HG03108 (cell line): ENCODE measurements around the gene CDH2.

Experiments used
- ATAC-seq: cut with Tn5 transposase; IDR thresholded peaks from one replicate; pipeline ENCODE4 v1.9.1; 2021; ENCODE audit warnings: moderate library complexity; ENCODE audit not compliant: unreplicated experiment

CDH2 gene

DNA sequence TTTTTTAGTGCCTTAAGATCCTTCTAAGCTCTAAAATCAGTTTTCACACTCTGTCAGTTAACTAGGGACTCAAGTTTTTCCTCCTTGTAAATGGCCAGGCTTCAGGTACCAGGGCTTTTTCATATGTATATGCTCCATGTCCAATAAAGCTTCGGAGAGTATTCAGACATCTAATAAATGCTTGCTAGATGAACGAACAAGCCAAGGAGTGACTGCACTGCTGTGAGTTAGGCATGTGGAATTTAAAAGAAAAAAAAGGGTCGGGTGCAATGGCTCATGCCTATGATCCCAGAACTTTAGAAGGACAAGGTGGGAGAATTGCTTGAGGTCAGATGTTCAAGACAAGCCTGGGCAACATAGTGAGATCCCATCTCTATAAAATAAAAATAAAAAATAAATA lies 81.9 kb downstream of the CDH2 start:
- no peak for ATAC-seq

DNA sequence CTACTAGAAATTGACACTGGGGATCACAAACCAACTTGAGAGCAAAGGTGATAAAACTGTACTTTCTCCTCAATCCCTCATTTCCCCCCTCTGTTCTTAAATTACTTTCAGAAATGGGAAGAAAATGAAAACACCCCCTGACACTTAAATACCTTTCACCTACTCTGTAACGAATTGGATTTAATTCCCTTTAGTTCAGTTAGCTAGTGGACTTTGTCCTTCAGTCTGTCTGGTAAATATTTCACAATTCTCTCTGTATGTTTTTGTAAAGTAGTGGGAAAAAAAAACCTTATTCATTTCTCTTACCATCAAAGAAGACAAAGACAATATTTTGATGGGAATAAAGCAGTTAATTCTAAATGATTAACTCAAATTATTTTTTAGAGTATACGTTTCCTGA lies 85.7 kb downstream of the CDH2 start:
- ATAC-seq, result no peak

GRCh38 chr18:28088477-28088876 lies 88.5 kb downstream of the CDH2 start:
- ATAC-seq, result no peak

GRCh38 chr18:28086670-28087552 lies 90.0 kb downstream of the CDH2 start:
- no peak for ATAC-seq

- no peak for ATAC-seq
Observed at GRCh38 chr18:28081516-28081915, 95.4 kb downstream of the CDH2 start.

DNA sequence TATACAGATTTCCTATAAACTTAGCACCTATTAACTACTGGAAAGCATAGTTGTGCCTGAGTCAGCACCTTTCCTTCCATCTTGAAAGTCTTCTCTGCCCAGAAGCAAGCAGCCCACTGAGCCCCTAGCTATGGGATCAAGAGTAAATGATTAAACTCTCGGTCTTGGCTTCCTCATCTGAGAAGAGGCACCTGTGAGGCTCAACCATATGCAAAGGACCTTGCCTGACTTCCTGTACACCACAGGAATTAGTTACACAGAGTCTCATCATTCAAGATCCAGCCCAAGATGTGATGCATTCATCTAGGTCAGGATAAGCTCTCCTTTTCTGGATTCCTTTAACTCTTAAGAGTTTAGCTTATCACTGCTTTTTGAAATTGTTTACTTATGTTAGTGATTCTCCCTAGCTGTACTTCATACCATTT lies 96.0 kb downstream of the CDH2 start:
- peak; percentile 63 for ATAC-seq

GRCh38 chr18:28079883-28080282 lies 97.0 kb downstream of the CDH2 start:
- ATAC-seq, result no peak

GRCh38 chr18:28078849-28079248 lies 98.1 kb downstream of the CDH2 start:
- ATAC-seq, result no peak

- no peak for ATAC-seq
Observed at GRCh38 chr18:28078298-28078697, 98.6 kb downstream of the CDH2 start.

DNA sequence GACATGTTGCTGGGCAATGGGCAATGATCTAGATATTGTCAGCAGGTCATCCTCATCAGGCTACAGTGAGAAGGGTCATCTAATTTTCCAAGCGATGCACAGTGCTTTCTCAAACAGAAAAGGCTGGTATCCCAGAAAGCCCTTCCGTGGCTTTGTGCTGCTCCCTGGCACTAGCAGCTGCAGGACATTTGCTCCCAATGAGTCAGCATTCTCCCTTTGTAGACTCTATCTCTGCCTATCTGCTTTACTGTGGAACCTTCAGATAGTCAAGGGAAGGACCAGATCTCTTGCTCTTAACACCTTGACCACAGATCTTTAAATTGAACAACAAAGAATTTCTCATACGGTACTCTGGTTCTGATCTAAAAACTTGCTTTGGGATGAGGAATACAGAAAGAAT lies 101.4 kb downstream of the CDH2 start:
- no peak for ATAC-seq

- no peak for ATAC-seq
Observed at GRCh38 chr18:28074076-28074475, 102.9 kb downstream of the CDH2 start.

- ATAC-seq, result no peak
Observed at GRCh38 chr18:28073658-28074057, 103.3 kb downstream of the CDH2 start.

- ATAC-seq, result no peak
Observed at GRCh38 chr18:28071199-28071598, 105.7 kb downstream of the CDH2 start.

GRCh38 chr18:28068207-28068606 lies 108.7 kb downstream of the CDH2 start:
- ATAC-seq, result no peak

DNA sequence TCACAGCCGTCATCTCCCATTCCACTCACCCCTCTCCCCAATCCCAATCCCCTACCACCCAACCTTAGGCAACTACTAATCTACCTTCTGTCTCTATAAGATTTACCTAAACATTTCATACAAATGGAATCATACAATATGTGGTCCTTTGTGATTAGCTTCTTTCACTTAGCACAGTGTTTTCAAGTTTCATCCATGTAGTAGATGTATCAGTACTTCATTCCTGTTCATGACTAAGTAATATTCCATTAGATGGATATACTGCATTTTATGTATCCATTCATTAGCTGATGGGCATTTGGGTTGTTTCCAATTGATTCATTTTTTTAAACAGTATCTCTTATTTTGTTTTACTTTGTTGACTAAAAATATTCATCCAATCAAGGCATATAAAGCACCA lies 109.6 kb downstream of the CDH2 start:
- no peak for ATAC-seq

DNA sequence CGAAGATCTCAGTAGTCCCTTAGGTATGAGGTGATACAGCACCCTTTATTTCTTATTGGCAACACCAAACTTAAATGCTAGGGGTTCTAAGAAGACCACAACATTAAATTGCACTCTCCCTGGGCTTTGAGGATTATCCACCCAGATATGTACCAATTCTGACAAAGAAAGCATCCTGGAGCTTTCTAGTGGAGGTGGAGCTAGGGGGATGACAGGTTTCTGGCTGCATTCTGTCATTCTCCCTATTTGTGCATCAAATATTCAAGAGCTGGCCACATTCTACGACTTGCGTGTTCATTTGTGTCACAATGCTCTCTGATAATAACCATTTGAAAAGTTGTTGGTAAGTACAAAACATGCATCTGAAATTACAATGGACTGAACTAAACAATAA lies 111.1 kb downstream of the CDH2 start:
- ATAC-seq, result no peak

DNA sequence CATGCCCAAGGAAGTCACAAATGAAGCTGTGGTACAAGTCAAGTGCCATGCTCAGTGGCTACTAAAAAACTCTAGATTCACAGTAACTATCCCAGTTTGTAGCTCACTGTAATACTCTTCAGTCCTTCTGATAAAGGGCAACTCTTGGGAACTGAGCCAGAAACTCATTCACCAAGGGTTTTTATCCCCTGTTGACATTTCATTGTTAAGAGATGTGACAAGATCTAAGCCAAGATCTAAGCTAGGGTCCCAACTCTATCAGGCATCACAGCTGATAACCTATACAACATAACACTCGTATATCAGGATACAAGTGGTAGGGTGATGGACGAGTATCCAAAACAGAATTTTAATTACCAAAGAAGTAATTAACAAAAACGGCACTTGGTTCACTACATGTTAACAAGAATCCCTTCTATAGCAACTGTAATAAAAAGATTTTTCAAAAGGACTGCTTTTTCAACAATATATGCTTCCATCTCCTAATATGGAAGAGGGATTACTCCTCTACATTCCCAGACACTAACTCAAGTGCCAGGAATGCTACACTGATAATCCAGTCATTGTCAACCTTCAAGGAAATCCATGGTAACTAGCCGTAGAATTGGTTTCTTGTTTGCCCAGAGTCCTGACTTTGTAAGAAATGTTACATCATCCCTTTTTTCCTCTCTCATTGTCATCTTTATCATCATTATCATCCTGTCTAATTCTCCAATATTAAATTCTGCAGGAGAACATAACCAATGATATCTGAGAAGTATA lies 111.7 kb downstream of the CDH2 start:
- no peak for ATAC-seq

GRCh38 chr18:28063926-28064325 lies 113.0 kb downstream of the CDH2 start:
- ATAC-seq, result no peak

GRCh38 chr18:28063271-28063761 lies 113.6 kb downstream of the CDH2 start:
- no peak for ATAC-seq

GRCh38 chr18:28062443-28062842 lies 114.5 kb downstream of the CDH2 start:
- ATAC-seq, result no peak

DNA sequence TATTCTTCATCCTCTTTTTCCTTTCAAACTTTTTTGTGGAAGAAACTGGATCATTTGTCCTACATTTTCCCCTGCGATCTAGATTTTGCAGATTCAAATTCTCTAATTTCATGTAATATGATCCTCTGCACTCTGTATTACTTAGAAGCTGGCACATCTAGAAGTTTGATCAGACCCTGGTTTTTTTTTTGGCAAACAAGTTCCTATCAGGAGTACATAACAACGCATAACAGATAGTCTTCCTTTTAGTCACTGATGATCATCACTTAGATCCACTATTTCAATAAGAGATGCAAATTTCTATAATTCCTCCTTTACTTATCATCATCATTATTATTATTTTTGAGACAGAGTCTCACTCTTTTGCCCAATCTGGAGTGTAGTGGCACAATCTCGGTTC lies 117.1 kb downstream of the CDH2 start:
- no peak for ATAC-seq

DNA sequence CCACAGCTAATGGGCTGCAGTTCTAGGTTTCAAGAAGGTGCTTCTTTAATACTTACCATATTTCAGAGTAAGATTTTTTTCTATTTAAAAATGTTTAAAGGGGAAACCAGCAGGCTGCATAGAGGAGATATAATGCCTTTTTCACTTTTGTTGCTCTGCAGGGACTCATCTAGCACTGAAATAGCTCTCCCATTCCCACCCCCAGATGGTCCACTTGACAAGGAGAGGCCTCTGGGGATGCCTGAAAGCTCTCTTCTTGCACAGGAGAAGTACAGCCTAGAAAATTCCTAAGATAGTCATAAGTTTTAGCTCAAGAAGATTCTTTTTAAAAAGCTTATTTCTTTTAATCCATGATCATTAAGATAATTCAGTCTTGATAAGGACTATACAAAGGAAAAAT lies 126.4 kb downstream of the CDH2 start:
- no peak for ATAC-seq
